Upper lobe of right lung (tissue), 1 donor: Measurements from ENCODE around the gene FARP2. TPM values are rescaled to one million over a fixed set of nuclear protein-coding genes. Genes with fewer than 3 reads are reported as not detected.
"Not testable (repeated sequence)": the region's sequence is repeated elsewhere in the genome, so short reads cannot be mapped to it uniquely, and the experiment has no call there.

Experiments
- ATAC-seq: fragments of 200-7000 bp; cut with Tn5 transposase; one replicate; pipeline ENCODE4 v1.9.1; 2020; ENCODE audit warnings: mild to moderate bottlenecking, moderate library complexity
- DNase-seq: peaks from one replicate; pipeline ENCODE4 v3.0.0-alpha.2; 2020
- H3K27ac ChIP-seq: fragments of 200-600 bp; one replicate; pipeline ENCODE4 v1.8.0; 2022
- H3K27me3 ChIP-seq: fragments of 200-600 bp; one replicate; pipeline ENCODE4 v1.8.0; 2022; ENCODE audit warnings: mild to moderate bottlenecking
- H3K36me3 ChIP-seq: fragments of 200-600 bp; one replicate; pipeline ENCODE4 v1.8.0; 2022
- H3K4me1 ChIP-seq: fragments of 200-600 bp; one replicate; pipeline ENCODE4 v1.8.0; 2022
- H3K4me3 ChIP-seq: fragments of 200-600 bp; one replicate; pipeline ENCODE4 v1.8.0; 2022; ENCODE audit warnings: mild to moderate bottlenecking
- H3K9me3 ChIP-seq: fragments of 200-600 bp; one replicate; pipeline ENCODE4 v1.8.0; 2022
- CTCF ChIP-seq: fragments of 200-600 bp; IDR thresholded peaks from one replicate; pipeline ENCODE4 v1.8.0; 2022; ENCODE audit warnings: antibody characterized with exemption
- intact Hi-C: fragments of 100-400 bp; cut with DNase I; formaldehyde crosslinking; loops from one replicate; pipeline ENCODE4 v1.11.0; 2022
- total RNA-seq: library from RNA; stranded (reverse); fragmentation: NEBNext Ultra II Directional; extraction: Animal tissue kit (Norgen Biotek cat#: 25700); gene quantifications from one replicate; pipeline ENCODE4 v1.2.1, GENCODE V29; 2021
- donor health status: DM: no; HTN: yes; CAD: no; lungs with severe emphysema.

FARP2 gene
- total RNA-seq, 1 donor from 2014 or later = 48.6 TPM

GRCh38 chr2:241451840-241452506 is 95.9 kb downstream of the FARP2 start:
- Histone ChIP-seq H3K27me3 (no peaks in the 10 kb centered on the region), H3K9me3 (no peaks in the 10 kb centered on the region)
- no peak for TF ChIP-seq CTCF

GRCh38 chr2:241453919-241454318 is 97.8 kb downstream of the FARP2 start:
- intact Hi-C loops, H3K4me1 ChIP-seq, ATAC-seq, H3K4me3 ChIP-seq, H3K36me3 ChIP-seq, DNase-seq, H3K27me3 ChIP-seq, H3K9me3 ChIP-seq, H3K27ac ChIP-seq: not testable (repeated sequence)

More at GRCh38 chr2:241451840-241452506, 95.9 kb downstream of the FARP2 start:
- no peak overlapping the region for H3K4me3 ChIP-seq
- intact Hi-C loops = no loop called here
- DNase-seq = no peak
- no peak overlapping the region for H3K27ac ChIP-seq
- H3K4me1 ChIP-seq = no peaks in the 10 kb centered on the region
- ATAC-seq = no peak
- H3K36me3 ChIP-seq = peaks cover 6% of the 10 kb centered on the region

- H3K36me3 ChIP-seq = no peaks in the 10 kb centered on the region
- no peak overlapping the region for H3K4me3 ChIP-seq
- no peaks in the 10 kb centered on the region for H3K9me3 ChIP-seq
- no peak for DNase-seq
- H3K27me3 ChIP-seq = no peaks in the 10 kb centered on the region
- H3K4me1 ChIP-seq = no peaks in the 10 kb centered on the region
- no peak for ATAC-seq
- TF ChIP-seq CTCF = no peak
- no peak overlapping the region for H3K27ac ChIP-seq
- intact Hi-C loops = no loop called here
Measured at GRCh38 chr2:241454837-241455485, 98.9 kb downstream of the FARP2 start.

GRCh38 chr2:241456546-241456945 is 100.5 kb downstream of the FARP2 start:
- no peak for TF ChIP-seq CTCF
- intact Hi-C loops = no loop called here
- no peak for ATAC-seq
- Histone ChIP-seq H3K9me3 (no peaks in the 10 kb centered on the region), H3K4me1 (no peaks in the 10 kb centered on the region), H3K27ac (no peak overlapping the region), H3K27me3 (no peaks in the 10 kb centered on the region), H3K4me3 (no peak overlapping the region), H3K36me3 (no peaks in the 10 kb centered on the region)
- no peak for DNase-seq

GRCh38 chr2:241458687-241459086 is 102.6 kb downstream of the FARP2 start:
- no peaks in the 10 kb centered on the region for H3K27me3 ChIP-seq
- ATAC-seq (no peak), DNase-seq (no peak)
- no peaks in the 10 kb centered on the region for H3K9me3 ChIP-seq
- intact Hi-C loops = no loop called here
- TF ChIP-seq CTCF = no peak
- no peak overlapping the region for H3K27ac ChIP-seq
- no peak overlapping the region for H3K4me3 ChIP-seq
- H3K36me3 ChIP-seq = peaks cover 7% of the 10 kb centered on the region
- H3K4me1 ChIP-seq = no peaks in the 10 kb centered on the region

GRCh38 chr2:241459520-241459919 is 103.4 kb downstream of the FARP2 start:
- H3K36me3 ChIP-seq = peaks cover 8% of the 10 kb centered on the region
- ATAC-seq (no peak), DNase-seq (no peak)
- H3K27ac ChIP-seq = no peak overlapping the region
- H3K4me3 ChIP-seq = no peak overlapping the region
- no peaks in the 10 kb centered on the region for H3K27me3 ChIP-seq
- no peaks in the 10 kb centered on the region for H3K9me3 ChIP-seq
- TF ChIP-seq CTCF = no peak
- intact Hi-C loops = no loop called here
- H3K4me1 ChIP-seq = no peaks in the 10 kb centered on the region
